Panc1 (cell line): ENCODE measurements around the gene KIZ.

Experiments
- POLR2AphosphoS5 ChIP-seq: IDR thresholded peaks from 2 replicates; pipeline ENCODE4 v1.6.1; 2012; ENCODE audit warnings: mild to moderate bottlenecking, low read depth, low read length, moderate library complexity
- SIN3A ChIP-seq: IDR thresholded peaks from 2 replicates; pipeline ENCODE4 v1.6.1; 2012; ENCODE audit warnings: low read depth, mild to moderate bottlenecking, low read length, moderate library complexity, borderline replicate concordance; ENCODE audit not compliant: insufficient read depth
- TF ChIP-seq, protein P1 (sequence below): fragments of 450-650 bp; IDR thresholded peaks from 2 replicates; pipeline ENCODE4 v1.5.1; 2017; ENCODE audit warnings: mild to moderate bottlenecking

DNA sequence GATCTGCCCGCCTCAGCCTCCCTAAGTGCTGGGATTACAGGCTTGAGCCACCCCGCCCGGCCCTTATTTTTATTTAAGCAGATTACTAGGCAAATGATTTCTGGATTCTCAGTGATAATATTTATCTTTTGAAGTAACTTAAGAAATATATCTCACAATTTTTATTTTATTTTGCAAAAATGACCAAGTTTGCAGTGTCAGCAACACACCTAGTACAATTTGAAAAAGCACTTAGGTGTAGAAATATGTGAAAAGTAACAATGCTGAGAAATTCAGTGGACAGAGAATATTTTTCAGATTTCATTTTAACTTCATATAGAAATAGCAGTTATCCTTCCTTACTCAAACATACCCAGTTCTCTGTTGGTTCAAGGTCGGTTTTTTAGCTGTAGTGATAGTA, 98.3 kb downstream of the KIZ start:
- TF ChIP-seq, protein P1, sequence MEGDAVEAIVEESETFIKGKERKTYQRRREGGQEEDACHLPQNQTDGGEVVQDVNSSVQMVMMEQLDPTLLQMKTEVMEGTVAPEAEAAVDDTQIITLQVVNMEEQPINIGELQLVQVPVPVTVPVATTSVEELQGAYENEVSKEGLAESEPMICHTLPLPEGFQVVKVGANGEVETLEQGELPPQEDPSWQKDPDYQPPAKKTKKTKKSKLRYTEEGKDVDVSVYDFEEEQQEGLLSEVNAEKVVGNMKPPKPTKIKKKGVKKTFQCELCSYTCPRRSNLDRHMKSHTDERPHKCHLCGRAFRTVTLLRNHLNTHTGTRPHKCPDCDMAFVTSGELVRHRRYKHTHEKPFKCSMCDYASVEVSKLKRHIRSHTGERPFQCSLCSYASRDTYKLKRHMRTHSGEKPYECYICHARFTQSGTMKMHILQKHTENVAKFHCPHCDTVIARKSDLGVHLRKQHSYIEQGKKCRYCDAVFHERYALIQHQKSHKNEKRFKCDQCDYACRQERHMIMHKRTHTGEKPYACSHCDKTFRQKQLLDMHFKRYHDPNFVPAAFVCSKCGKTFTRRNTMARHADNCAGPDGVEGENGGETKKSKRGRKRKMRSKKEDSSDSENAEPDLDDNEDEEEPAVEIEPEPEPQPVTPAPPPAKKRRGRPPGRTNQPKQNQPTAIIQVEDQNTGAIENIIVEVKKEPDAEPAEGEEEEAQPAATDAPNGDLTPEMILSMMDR: no peak
- no peak for TF ChIP-seq POLR2AphosphoS5
- no peak for TF ChIP-seq SIN3A
